ENCODE data around the gene PSTPIP2.

DNA sequence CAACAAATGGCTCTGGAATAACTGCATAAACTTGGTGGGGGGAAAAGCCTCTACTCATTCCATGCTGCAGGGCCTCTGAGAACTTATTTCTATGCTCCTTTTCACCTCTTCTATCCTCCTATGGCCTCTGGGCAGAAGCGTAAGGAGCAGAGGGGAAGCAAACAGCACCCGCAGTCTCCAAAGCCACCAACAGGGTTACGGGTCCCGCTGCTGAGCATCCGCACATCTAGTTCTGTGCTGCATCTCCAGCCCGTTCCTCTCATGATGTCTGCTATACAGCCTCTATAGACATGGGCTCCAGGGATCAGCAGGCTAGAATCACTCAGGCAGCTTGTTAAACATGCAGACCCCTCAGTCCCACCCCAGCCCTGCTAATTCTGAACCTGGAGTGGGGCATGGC is 25.9 kb downstream of the PSTPIP2 start:
- TF ChIP-seq, protein P1, sequence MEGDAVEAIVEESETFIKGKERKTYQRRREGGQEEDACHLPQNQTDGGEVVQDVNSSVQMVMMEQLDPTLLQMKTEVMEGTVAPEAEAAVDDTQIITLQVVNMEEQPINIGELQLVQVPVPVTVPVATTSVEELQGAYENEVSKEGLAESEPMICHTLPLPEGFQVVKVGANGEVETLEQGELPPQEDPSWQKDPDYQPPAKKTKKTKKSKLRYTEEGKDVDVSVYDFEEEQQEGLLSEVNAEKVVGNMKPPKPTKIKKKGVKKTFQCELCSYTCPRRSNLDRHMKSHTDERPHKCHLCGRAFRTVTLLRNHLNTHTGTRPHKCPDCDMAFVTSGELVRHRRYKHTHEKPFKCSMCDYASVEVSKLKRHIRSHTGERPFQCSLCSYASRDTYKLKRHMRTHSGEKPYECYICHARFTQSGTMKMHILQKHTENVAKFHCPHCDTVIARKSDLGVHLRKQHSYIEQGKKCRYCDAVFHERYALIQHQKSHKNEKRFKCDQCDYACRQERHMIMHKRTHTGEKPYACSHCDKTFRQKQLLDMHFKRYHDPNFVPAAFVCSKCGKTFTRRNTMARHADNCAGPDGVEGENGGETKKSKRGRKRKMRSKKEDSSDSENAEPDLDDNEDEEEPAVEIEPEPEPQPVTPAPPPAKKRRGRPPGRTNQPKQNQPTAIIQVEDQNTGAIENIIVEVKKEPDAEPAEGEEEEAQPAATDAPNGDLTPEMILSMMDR (IDR thresholded peaks at IDR 0.05): no peak
- TF ChIP-seq POLR2A (IDR thresholded peaks at IDR 0.05): no peak
